Measurements from ENCODE around the gene CNKSR3.

The CNKSR3 gene

GRCh38 chr6:154506108-154506507 lies 4.4 kb downstream of the CNKSR3 start:
- TF ChIP-seq ZNF70 (CRISPR knock-in tag; IDR thresholded peaks at IDR 0.05): no peak
- TF ChIP-seq ZC3H10 (CRISPR knock-in tag; IDR thresholded peaks at IDR 0.05): no peak
- no peak for TF ChIP-seq CSRNP3 (CRISPR knock-in tag; IDR thresholded peaks at IDR 0.05)
- no peak for TF ChIP-seq PPARA (CRISPR knock-in tag; IDR thresholded peaks at IDR 0.05; ENCODE audit: borderline replicate concordance)
- no peak for TF ChIP-seq RARB (CRISPR knock-in tag; IDR thresholded peaks at IDR 0.05)
- TF ChIP-seq ARNTL (CRISPR knock-in tag; IDR thresholded peaks at IDR 0.05; ENCODE audit: borderline replicate concordance, low read depth): no peak
- no peak for TF ChIP-seq TOX (CRISPR knock-in tag; IDR thresholded peaks at IDR 0.05; ENCODE audit: borderline replicate concordance)
- no peak for TF ChIP-seq BACH2 (CRISPR knock-in tag; IDR thresholded peaks at IDR 0.05; ENCODE audit: borderline replicate concordance)
- no peak for TF ChIP-seq SNAI2 (CRISPR knock-in tag; IDR thresholded peaks at IDR 0.05)
- TF ChIP-seq ZFP3 (CRISPR knock-in tag; IDR thresholded peaks at IDR 0.05): no peak
- TF ChIP-seq TCF4 (CRISPR knock-in tag; IDR thresholded peaks at IDR 0.05; ENCODE audit: borderline replicate concordance): no peak
- TF ChIP-seq POU6F1 (CRISPR knock-in tag; IDR thresholded peaks at IDR 0.05; ENCODE audit: borderline replicate concordance, low read depth): no peak
- no peak for TF ChIP-seq CREB5 (CRISPR knock-in tag; IDR thresholded peaks at IDR 0.05; ENCODE audit: low read depth)
- TF ChIP-seq ISL1 (CRISPR knock-in tag; IDR thresholded peaks at IDR 0.05): no peak
- no peak for TF ChIP-seq ESRRG (CRISPR knock-in tag; IDR thresholded peaks at IDR 0.05)
- no peak for TF ChIP-seq ZNF565 (CRISPR knock-in tag; conservative IDR thresholded peaks at IDR 0.05; ENCODE audit: low read depth)
- no peak for TF ChIP-seq ZFP30 (CRISPR knock-in tag; IDR thresholded peaks at IDR 0.05)
- no peak for TF ChIP-seq GLIS3 (CRISPR knock-in tag; IDR thresholded peaks at IDR 0.05)
- no peak for TF ChIP-seq TSHZ2 (CRISPR knock-in tag; IDR thresholded peaks at IDR 0.05)
- no peak for TF ChIP-seq OSR1 (CRISPR knock-in tag; IDR thresholded peaks at IDR 0.05)
- no peak for ATAC-seq

GRCh38 chr6:154504865-154505449 lies 5.5 kb downstream of the CNKSR3 start:
- TF ChIP-seq CREB5 (CRISPR knock-in tag; IDR thresholded peaks at IDR 0.05; ENCODE audit: low read depth) (no peak), RARB (CRISPR knock-in tag; IDR thresholded peaks at IDR 0.05) (no peak), TCF4 (CRISPR knock-in tag; IDR thresholded peaks at IDR 0.05; ENCODE audit: borderline replicate concordance) (no peak), ZNF565 (CRISPR knock-in tag; conservative IDR thresholded peaks at IDR 0.05; ENCODE audit: low read depth) (no peak), OSR1 (CRISPR knock-in tag; IDR thresholded peaks at IDR 0.05) (no peak), ZC3H10 (CRISPR knock-in tag; IDR thresholded peaks at IDR 0.05) (no peak), ZFP30 (CRISPR knock-in tag; IDR thresholded peaks at IDR 0.05) (no peak), SNAI2 (CRISPR knock-in tag; IDR thresholded peaks at IDR 0.05) (no peak), CSDC2 (CRISPR knock-in tag; IDR thresholded peaks at IDR 0.05) (no peak), ARNTL (CRISPR knock-in tag; IDR thresholded peaks at IDR 0.05; ENCODE audit: borderline replicate concordance, low read depth) (no peak)
- no peak for ATAC-seq

GRCh38 chr6:154504102-154504501 lies 6.4 kb downstream of the CNKSR3 start:
- no peak for ATAC-seq
- no peak for TF ChIP-seq CSRNP3 (CRISPR knock-in tag; IDR thresholded peaks at IDR 0.05)
- TF ChIP-seq RARB (CRISPR knock-in tag; IDR thresholded peaks at IDR 0.05): no peak
- no peak for TF ChIP-seq ISL1 (CRISPR knock-in tag; IDR thresholded peaks at IDR 0.05)
- TF ChIP-seq CSDC2 (CRISPR knock-in tag; IDR thresholded peaks at IDR 0.05): no peak
- TF ChIP-seq PATZ1 (CRISPR knock-in tag; IDR thresholded peaks at IDR 0.05; ENCODE audit: borderline replicate concordance): no peak
- no peak for TF ChIP-seq POU6F1 (CRISPR knock-in tag; IDR thresholded peaks at IDR 0.05; ENCODE audit: borderline replicate concordance, low read depth)

Data from SK-N-SH treated with all-trans-retinoic acid at 6 μM for 48 hours (cell line).